HG02759 (cell line): ENCODE results near the gene USP5.

Experiments
- ATAC-seq: cut with Tn5 transposase; IDR thresholded peaks from one replicate; pipeline ENCODE4 v1.9.1; 2021; ENCODE audit warnings: mild to moderate bottlenecking, moderate library complexity; ENCODE audit not compliant: unreplicated experiment

USP5 gene

DNA sequence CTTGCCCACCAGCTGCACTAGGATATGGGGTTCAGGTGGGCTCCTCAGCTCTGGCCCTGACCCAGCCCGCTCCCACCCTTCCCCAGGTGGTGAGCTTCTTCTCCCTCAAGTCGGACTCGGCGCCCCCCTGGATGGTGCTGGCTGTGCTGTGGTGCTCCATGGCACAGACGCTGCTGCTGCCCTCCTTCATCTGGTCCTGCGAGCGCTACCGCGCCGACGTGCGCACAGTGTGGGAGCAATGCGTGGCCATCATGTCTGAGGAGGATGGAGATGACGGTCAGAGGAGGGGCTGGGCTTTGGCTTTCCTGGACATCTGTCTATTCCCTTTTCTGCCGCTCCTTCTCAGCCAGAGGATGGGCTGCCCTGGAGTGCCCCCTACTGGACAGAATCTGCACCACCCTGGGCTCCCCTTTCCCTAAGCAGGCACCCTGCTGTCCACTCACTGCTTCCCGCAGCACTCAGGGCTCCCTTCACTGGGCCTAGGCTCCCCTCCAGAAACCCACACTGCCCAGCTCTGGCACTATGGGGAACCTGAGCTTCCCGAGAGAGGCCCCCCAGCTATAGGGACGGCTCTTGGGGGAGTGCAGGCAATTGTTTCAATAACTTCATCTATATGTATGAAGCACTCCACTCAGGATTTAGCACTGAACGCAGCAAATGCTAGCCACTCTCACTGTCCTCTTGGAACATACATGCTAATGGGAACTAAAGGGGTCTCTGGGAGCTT lies 26.4 kb upstream of the USP5 start:
- ATAC-seq = peak; percentile 42

DNA sequence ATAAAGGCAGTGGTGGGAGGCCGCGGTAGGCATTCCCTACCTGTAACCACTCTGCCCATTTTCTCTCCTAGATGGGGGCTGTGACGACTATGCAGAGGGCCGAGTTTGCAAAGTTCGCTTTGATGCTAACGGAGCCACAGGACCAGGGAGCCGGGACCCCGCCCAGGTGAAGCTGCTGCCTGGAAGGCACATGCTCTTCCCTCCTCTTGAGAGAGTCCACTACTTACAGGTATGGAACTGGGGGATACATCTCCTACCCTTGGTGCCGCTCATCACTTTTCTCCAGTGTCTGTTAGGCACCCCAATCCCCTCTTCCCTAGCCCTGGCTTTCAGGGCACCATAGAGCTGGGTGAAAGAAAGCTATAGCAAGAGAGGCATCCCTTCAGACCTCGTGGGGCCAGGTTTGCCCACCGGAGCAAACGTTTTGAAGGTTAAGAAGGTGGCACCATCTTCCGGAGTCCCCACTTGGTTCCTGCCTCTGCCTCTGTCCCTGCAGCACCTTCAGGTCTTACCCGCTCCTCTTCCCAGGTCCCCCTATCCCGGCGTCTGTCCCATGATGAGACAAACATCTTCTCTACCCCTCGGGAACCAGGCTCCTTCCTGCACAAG lies 25.7 kb upstream of the USP5 start:
- no peak for ATAC-seq

DNA sequence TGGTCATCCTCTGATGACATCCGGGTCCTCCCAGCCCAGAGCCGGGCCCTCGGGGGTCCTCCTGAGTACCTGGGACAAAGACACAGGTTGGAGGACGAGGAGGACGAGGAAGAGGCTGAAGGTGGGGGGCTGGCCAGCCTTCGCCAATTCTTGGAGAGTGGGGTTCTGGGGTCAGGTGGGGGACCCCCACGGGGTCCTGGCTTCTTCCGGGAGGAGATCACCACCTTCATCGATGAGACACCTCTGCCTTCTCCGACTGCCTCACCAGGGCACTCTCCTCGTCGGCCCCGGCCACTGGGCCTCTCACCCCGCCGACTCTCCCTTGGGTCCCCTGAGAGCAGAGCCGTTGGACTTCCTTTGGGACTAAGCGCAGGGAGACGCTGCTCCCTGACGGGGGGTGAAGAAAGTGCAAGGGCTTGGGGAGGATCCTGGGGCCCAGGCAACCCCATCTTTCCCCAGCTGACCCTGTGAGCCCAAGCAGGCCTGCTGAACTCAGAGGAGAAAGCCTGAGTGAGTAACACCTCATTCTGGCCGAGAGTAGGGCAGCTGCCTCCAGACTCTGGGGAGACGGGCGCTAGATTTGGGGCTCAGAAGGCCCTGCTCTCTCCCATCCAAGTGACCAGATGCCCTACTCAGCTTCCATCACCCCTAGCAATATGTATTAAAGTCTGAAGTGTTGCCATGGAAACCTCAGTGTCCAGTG lies 25.1 kb upstream of the USP5 start:
- no peak for ATAC-seq

DNA sequence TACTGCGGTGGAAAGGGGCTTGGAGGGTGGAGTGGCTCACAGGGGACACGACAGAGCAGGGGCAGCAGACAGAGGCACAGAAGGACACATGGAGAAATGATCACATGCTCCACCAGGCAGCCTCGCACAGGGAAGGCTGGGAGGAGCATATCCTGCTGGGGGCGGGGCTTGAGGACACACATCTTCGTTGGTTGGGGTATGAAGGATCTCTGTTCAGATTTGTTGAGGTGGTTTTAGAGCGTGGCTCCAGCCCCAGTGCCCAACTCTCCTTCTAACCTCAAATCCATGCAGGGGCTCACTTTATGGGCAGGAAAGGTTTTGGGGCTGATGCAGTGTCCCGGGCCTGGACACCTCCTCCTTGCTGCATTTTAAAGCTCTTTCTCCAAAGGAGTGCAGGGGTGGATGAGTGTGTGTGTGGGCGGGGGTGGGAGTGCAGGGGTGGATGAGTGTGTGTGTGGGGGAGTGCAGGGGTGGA lies 24.5 kb upstream of the USP5 start:
- no peak for ATAC-seq

DNA sequence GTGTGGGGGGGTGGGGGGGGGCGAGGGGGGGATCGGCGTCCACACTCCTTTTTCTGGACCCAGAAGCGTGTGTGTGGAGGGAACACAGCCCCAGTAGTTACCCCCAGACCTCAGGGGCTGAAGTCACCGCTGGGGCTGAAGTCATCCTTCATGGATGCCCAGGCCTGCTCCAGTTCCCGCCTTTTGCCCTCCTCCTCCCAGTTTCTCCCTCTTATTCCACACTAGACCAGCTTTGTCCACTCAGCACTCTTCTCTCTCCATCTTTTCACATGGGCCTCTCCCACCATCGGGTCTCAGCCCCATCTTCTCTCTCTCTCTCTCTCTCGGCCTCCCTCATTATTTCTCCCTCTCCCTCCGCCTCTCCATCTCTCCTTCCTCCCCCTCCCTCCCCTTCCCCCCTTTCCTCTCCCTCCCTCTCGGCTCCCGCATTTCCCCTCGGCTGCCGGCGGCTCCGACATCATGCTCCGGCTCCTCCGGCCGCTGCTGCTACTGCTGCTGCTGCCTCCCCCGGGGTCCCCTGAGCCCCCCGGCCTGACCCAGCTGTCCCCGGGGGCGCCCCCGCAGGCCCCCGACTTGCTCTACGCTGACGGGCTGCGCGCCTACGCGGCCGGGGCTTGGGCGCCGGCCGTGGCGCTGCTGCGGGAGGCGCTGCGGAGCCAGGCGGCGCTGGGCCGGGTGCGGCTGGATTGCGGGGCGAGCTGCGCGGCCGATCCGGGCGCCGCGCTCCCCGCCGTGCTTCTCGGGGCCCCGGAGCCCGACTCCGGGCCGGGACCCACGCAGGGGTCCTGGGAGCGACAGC lies 23.8 kb upstream of the USP5 start, which contains the start of gene P3H3:
Gene P3H3 (plus strand): TSS at position 426 of the 799 bp plus-strand sequence. CDS start 34 bp downstream, at position 460.
- ATAC-seq = peak; percentile 44

DNA sequence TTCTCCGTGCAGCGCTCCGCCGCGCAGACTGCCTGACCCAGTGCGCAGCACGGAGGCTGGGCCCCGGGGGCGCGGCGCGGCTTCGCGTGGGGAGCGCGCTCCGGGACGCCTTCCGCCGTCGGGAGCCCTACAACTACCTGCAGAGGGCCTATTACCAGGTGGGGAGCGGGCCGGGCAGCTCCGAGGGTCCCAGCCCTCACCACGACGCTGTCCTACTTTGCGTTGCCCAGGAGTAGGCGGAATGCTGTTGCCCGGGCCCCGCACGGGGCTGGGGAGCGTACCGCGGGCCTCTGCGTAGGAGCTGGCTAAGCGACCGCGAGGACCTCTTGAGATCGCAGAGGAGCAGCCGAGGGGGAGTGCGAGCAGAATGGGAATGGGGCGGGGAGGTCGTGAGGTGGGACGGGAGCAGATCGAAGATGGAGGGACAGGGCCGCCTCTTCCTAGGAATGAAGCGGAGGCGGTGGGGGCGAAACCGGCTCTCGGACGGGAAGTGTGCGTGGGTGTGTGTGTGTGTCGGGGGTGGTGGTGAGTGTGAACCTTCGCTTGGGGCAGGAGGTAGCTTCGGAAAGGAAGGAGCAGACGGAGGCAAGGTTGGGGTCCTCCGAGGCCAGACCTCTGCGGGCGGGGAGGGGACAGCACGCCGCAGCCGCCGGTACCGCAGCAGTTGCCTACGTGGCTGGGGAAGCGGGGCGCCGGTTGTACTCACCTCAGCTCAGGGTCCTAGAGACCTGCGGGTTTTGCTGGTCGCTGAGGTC lies 23.0 kb upstream of the USP5 start:
- ATAC-seq = peak; percentile 17

DNA sequence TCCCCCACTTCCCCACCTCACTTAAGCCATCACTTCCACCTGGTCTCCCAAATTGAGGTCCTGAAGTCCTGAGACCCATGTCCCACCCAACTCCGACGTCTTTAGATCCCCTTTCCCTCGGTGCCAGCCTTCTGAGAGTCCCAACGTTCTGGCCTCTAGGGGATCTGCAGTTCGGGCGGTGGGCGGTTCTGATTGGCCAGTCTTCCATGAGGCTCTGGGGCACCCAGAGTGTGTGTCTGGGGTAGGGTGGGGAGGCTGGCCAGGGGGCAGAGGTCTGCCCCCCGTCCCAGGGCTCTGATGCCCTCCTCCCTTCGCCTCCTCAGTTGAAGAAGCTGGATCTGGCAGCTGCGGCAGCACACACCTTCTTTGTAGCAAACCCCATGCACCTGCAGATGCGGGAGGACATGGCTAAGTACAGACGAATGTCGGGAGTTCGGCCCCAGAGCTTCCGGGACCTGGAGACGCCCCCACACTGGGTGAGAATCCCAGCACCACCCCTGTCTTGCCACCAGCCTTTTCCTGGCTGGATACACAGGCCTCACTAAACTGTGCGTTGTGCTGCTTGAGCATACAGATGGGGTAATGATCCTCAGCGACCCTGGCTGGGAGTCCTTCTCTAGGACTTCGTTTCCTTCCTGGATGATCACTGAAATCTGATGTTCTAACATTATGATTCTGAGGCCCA lies 22.3 kb upstream of the USP5 start:
- ATAC-seq = no peak

DNA sequence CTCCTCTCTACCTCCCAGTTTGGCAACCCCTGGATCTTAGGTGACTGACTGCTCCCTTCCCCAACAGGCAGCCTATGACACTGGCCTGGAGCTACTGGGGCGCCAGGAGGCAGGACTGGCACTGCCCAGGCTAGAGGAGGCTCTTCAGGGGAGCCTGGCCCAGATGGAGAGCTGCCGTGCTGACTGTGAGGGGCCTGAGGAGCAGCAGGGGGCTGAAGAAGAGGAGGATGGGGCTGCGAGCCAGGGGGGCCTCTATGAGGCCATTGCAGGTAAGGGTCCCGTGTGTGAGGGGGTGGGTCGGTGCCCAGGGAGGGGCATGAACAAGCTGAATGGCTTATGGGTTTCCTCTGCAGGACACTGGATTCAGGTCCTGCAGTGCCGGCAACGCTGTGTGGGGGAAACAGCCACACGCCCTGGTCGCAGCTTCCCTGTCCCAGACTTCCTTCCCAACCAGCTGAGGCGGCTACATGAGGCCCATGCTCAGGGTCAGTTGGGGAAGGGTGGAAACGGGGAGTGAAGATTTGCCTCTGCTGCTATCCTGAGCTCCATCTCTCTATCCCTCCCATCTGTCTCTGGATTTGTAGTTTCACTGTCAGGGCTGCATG lies 21.6 kb upstream of the USP5 start:
- ATAC-seq = no peak

DNA sequence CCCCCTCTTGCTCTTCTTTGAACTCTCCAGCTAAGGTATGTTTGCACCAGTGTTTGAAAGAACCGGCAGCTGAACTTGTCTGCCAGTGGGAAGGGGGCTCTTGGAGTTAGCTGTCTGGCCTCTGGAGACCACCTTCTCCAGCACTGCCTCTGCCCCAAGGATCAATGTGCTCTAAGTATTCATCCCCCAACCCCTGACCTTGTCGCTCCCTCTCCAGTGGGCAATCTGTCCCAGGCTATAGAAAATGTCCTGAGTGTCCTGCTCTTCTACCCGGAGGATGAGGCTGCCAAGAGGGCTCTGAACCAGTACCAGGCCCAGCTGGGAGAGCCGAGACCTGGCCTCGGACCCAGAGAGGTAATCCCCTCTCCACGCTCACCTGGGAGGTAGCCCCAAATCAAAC lies 21.0 kb upstream of the USP5 start:
- ATAC-seq = no peak

DNA sequence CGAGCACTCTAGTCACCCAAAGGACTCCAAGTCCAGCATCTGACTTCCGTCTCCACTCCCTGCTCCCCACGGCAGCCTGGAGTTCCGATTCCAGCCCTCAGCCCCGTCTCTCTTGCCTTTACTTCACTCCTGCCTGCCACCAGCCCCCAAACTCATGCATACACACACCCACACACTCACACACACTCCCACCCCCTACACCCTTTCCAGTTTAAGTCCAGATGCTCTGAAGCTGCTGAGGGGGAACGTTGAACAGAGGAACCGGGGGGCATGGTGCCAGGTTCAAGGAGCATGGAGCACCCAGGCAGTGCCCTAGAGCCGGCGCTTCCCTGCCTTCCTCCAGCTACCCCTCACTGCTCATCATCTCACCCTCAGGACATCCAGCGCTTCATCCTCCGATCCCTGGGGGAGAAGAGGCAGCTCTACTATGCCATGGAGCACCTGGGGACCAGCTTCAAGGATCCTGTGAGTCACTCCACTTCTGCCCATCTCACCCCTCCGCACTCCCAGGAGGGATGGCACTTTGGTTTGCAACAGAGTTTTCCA lies 20.4 kb upstream of the USP5 start:
- no peak for ATAC-seq

DNA sequence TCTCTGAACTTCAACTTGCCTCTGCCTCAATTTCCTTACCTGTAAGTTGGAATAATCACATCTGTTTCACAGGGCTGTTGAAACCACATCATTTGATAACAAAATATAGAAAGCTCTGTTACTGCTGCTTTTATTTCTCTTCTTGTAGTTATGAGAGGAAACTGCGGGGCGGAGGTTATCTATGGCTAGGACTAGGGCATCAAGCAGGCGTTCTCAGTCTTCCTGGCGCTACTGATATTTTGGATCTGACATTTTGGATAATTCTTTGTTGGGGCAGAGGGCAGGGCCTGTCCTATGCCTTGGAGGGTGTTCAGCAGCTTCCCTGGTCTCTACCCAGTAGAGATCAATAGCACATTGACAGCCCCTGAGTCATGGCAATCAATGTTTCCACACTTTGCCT lies 19.8 kb upstream of the USP5 start:
- no peak for ATAC-seq

DNA sequence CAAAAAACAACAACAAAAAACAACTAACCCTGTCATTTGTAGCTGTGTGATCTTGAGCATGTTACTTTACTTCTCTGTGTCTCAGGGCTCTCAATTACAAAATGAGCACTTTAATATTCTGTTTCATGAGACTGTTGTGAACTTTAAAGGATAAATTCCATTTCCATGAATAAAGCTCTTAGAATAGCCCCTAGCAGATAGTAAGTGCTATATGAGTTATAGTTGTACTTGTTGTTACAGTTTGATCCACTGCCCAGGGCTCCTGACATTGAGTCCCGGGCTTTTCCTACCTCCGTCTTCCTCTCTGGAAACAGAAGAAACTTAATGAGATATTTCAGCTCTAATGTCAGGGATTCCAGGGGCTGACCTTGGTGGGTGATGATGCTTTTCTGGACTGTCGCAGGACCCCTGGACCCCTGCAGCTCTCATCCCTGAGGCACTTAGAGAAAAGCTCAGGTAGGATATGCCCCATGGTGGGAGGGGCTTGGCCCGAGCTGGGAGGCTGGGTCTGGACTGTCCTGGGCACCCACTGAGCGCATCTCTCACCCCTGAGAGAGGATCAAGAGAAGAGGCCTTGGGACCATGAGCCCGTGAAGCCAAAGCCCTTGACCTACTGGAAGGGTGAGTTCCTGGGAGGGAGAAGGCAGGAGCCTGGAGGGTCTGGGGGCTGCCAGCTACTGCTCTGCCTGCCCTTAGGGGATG lies 18.6 kb upstream of the USP5 start:
- no peak for ATAC-seq

DNA sequence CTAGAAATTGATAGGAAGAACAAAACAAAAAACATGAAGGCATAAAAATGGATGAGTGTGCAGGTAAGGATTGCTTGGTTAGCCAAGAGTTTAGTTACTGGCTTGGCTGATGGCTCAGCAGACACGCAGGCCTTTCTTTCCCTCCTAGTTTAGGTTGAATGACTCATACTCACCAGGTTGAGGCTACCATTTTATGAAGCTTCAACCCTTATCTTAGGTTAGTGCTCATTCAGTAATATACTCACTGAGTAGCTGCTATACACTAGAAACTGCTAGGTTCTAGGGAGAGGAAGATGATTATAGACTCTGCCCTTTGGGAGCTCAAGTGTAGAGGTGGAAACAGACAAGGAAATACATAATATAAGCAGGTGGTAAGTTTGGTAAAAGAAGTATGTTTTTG lies 17.7 kb upstream of the USP5 start:
- no peak for ATAC-seq

DNA sequence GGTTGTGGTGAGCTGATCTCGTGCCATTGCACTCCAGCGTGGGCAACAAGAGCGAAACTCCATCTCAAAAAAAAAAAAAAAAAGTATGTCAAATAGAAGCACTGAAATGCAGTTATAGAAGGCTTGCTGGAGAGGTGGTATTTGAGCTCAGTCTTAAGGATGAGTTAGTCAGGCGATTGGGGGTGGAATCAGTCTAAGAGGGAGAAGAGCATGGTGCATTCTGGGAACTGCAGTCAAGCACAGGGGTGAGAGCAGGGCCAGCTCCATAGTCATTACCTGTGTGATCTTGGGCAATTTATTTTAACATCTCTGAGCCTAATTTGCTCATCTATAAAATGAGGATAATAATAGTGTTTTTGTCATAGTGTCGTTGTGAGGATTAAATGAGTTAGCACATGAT lies 17.1 kb upstream of the USP5 start:
- no peak for ATAC-seq

DNA sequence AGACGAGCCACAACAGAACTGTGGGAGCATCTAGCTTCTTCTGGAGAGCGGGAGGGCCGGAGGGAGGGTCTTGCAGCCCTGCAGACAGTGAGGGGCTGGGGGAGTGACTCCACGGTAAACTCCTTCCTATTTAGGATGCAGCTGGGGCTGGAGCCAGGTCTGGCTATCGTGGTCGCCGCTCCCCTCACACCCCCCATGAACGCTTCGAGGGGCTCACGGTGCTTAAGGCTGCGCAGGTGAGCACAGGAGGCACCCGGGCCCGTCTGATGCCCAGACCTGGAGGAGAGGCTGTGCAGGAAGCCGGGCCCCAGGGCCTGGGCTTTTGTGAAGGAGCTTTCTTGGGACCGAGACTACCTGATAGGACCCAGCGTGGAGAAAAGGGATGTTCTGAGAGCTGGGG lies 15.1 kb upstream of the USP5 start:
- no peak for ATAC-seq

DNA sequence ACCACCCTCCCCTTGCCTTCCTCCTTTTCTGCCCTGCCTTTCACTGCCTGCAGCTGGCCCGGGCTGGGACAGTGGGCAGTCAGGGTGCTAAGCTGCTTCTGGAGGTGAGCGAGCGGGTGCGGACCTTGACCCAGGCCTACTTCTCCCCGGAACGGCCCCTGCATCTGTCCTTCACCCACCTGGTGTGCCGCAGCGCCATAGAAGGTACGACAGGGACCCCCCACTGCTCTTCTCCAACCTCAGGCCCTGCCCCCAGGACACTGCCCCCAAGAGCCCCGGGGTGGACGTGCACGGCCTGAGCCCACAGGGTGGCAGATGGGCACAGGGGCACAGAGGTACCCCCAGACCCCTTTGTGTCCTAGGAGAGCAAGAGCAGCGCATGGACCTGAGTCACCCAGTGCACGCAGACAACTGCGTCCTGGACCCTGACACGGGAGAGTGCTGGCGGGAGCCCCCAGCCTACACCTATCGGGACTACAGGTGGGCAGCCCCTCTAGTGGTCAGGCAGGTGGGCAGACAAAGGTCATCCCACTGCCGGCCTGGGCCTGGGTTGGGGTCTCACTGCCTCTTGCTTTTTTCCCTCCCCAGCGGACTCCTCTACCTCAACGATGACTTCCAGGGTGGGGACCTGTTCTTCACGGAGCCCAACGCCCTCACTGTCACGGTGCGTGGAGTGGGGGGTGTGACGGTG lies 14.4 kb upstream of the USP5 start:
- ATAC-seq = no peak

DNA sequence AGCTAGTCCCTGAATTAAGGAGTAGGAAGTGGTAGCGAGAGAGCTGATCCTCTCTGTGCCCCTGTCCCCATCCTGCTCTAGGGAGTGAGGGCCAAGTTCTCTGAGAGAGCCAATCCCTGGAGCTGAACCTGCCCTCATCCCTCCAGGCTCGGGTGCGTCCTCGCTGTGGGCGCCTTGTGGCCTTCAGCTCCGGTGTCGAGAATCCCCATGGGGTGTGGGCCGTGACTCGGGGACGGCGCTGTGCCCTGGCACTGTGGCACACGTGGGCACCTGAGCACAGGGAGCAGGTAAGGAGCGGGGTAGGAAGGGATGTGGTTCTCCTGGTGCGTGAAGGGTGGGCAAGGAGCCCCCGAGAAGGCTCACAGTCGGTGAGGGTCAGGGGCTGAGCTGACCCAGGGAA lies 13.1 kb upstream of the USP5 start:
- ATAC-seq = no peak
